Measurements from ENCODE around the gene RHBDD1. TPM values are rescaled to one million over a fixed set of nuclear protein-coding genes. Genes with fewer than 3 reads are reported as not detected.

The RHBDD1 gene
- polyA plus RNA-seq, 2 of the 4 experiments (the other 2 are of a cell fraction) = 8.3 to 46.9 TPM

GRCh38 chr2:226893216-226893615 is 57.4 kb downstream of the RHBDD1 start (continued):
- TF ChIP-seq BCL3 (IDR thresholded peaks at IDR 0.05) (no peak), HDAC2 (IDR thresholded peaks at IDR 0.05) (no peak)

- ChIA-PET POLR2A (no interaction called here), CTCF (interaction anchor here (1.0 kb wide), 1 partner anchor 93 kb away, joined by 3 read pairs; no protein-coding TSS in a partner anchor)
- no peak for TF ChIP-seq RNF2 (IDR thresholded peaks at IDR 0.05; ENCODE audit: borderline replicate concordance, low read depth)
- TF ChIP-seq HES2 (IDR thresholded peaks at IDR 0.05) = no peak
- Histone ChIP-seq H3K4me3 (no peak overlapping the region), H3K4me2 (no peak overlapping the region), H3K4me1 (no peaks in the 10 kb centered on the region), H3K9me3 (no peaks in the 10 kb centered on the region), H3K27ac (no peak overlapping the region)
- no peak for FAIRE-seq
- DNase-seq (ENCODE audit: low read depth in 1 of 2, low spot score in 1 of 2) = no peak
- WGBS (ENCODE audit: missing lambda C conversion rate) = 67% methylated on average over 3 of the region's 3 CpGs
- ATAC-seq = no peak
Observed at GRCh38 chr2:226894752-226895151, 58.9 kb downstream of the RHBDD1 start.

GRCh38 chr2:226895579-226895978 is 59.7 kb downstream of the RHBDD1 start:
- CTCF ChIA-PET = interaction anchor here (1.0 kb wide), 1 partner anchor 94 kb away, joined by 3 read pairs; no protein-coding TSS in a partner anchor
- TF ChIP-seq ZSCAN20 (CRISPR knock-in tag; IDR thresholded peaks at IDR 0.05) = no peak
- TF ChIP-seq NPAS2 (CRISPR knock-in tag; IDR thresholded peaks at IDR 0.05; ENCODE audit: borderline replicate concordance) = no peak
- TF ChIP-seq REST (IDR thresholded peaks at IDR 0.05) = no peak
- no peak for TF ChIP-seq SREBF2 (IDR thresholded peaks at IDR 0.05)
- TF ChIP-seq USF2 (IDR thresholded peaks at IDR 0.05) = no peak
- TF ChIP-seq EHF (CRISPR knock-in tag; IDR thresholded peaks at IDR 0.05) = no peak
- TF ChIP-seq MAFK (IDR thresholded peaks at IDR 0.05; ENCODE audit: partially characterized antibody) = no peak
- no peak for TF ChIP-seq NFE2L2 (conservative IDR thresholded peaks at IDR 0.05; ENCODE audit: low read length)
- TF ChIP-seq RAD21 (conservative IDR thresholded peaks at IDR 0.05 in 1 of 2, IDR thresholded peaks at IDR 0.05 in 1 of 2) = no peak
- TF ChIP-seq HES2 (IDR thresholded peaks at IDR 0.05) = no peak
- no peak for TF ChIP-seq EHMT2 (IDR thresholded peaks at IDR 0.05; ENCODE audit: low read depth)
- TF ChIP-seq CEBPB (IDR thresholded peaks at IDR 0.05) = no peak
- no peak for DNase-seq (ENCODE audit: low read depth in 1 of 2, low spot score in 1 of 2)
- Histone ChIP-seq H3K4me2 (no peak overlapping the region), H3K4me3 (no peak overlapping the region), H3K27ac (no peak overlapping the region), H3K4me1 (no peaks in the 10 kb centered on the region), H3K9me3 (no peaks in the 10 kb centered on the region)
- 80% methylated on average over 2 of the region's 2 CpGs for WGBS (ENCODE audit: missing lambda C conversion rate)
- POLR2A ChIA-PET = no interaction called here
- no peak for ATAC-seq
- FAIRE-seq = no peak
